Choroid plexus epithelial cell (primary cell): ENCODE results near the gene ZNF316.

Experiments
- DNase-seq: peaks from one replicate; pipeline ENCODE4 v3.0.0-alpha.2; 2010; ENCODE audit warnings: low read depth
- H3K4me3 ChIP-seq: 2 replicates; pipeline ENCODE4 v1.5.1; 2011; ENCODE audit warnings: low read depth, mild to moderate bottlenecking, control low read depth, low read length, moderate library complexity
- CTCF ChIP-seq: conservative IDR thresholded peaks from 2 replicates; pipeline ENCODE4 v1.5.1; 2011; ENCODE audit warnings: low read depth, mild to moderate bottlenecking, control low read depth, inconsistent platforms, low read length, moderate library complexity

Gene ZNF316

GRCh38 chr7:6647541-6647940 lies 10.4 kb downstream of the ZNF316 start:
- no peak overlapping the region for H3K4me3 ChIP-seq
- DNase-seq: no peak
- TF ChIP-seq CTCF: no peak

- no peak for DNase-seq
- H3K4me3 ChIP-seq: no peak overlapping the region
- TF ChIP-seq CTCF: no peak
Observed at GRCh38 chr7:6648066-6648814, 11.1 kb downstream of the ZNF316 start.

- DNase-seq: no peak
- TF ChIP-seq CTCF: no peak
- H3K4me3 ChIP-seq: no peak overlapping the region
Observed at GRCh38 chr7:6648815-6649104, 11.6 kb downstream of the ZNF316 start.

GRCh38 chr7:6649241-6649961 lies 12.3 kb downstream of the ZNF316 start:
- no peak for TF ChIP-seq CTCF
- no peak for DNase-seq
- no peak overlapping the region for H3K4me3 ChIP-seq

GRCh38 chr7:6650086-6650485 lies 13.0 kb downstream of the ZNF316 start:
- DNase-seq: no peak
- no peak for TF ChIP-seq CTCF
- H3K4me3 ChIP-seq: no peak overlapping the region

- H3K4me3 ChIP-seq: no peak overlapping the region
- TF ChIP-seq CTCF: no peak
- DNase-seq: no peak
Observed at GRCh38 chr7:6650521-6651011, 13.4 kb downstream of the ZNF316 start.
